Activated CD8-positive, alpha-beta T cell treated with anti-CD3 and anti-CD28 coated beads for 36 hours (primary cell): Measurements from ENCODE around the gene REL. TPM values are rescaled to one million over a fixed set of nuclear protein-coding genes. Genes with fewer than 3 reads are reported as not detected.

ENCODE experiments used
- ATAC-seq: fragments of 200-7000 bp; cut with Tn5 transposase; one replicate; pipeline ENCODE4 v1.10.0; 2021; ENCODE audit warnings: mild to moderate bottlenecking, moderate library complexity
- CTCF ChIA-PET: fragments of 350-600 bp; sonication (Branson Sonifier 250); formaldehyde crosslinking; loops from one replicate; lab custom pipeline; 2021; ENCODE audit warnings: antibody characterized with exemption; lab: Charles Lee
- POLR2A ChIA-PET: fragments of 350-600 bp; sonication (Branson Sonifier 250); formaldehyde crosslinking; loops from one replicate; lab custom pipeline; 2021; ENCODE audit warnings: antibody characterized with exemption; lab: Charles Lee
- DNase-seq: peaks from one replicate; pipeline ENCODE4 v3.0.0-alpha.2; 2020
- H3K27ac Mint-ChIP-seq: one replicate; pipeline ENCODE4 v1.8.0; 2021; ENCODE audit warnings: mild to moderate bottlenecking, mixed read lengths
- H3K27me3 Mint-ChIP-seq: one replicate; pipeline ENCODE4 v1.8.0; 2021; ENCODE audit warnings: mixed read lengths
- H3K36me3 Mint-ChIP-seq: one replicate; pipeline ENCODE4 v1.8.0; 2021; ENCODE audit warnings: low read depth, mixed read lengths
- H3K4me1 Mint-ChIP-seq: one replicate; pipeline ENCODE4 v1.8.0; 2021; ENCODE audit warnings: low read depth, mixed read lengths
- H3K4me3 Mint-ChIP-seq: one replicate; pipeline ENCODE4 v1.8.0; 2021; ENCODE audit warnings: mild to moderate bottlenecking, moderate library complexity, mixed read lengths
- H3K9me3 Mint-ChIP-seq: one replicate; pipeline ENCODE4 v1.8.0; 2021; ENCODE audit warnings: mixed read lengths
- intact Hi-C: fragments of 100-400 bp; cut with micrococcal nuclease; formaldehyde crosslinking; loops from one replicate; pipeline ENCODE4 v1.10.0; 2022
- total RNA-seq, 2 experiments: library from RNA; stranded (reverse); gene quantifications; one replicate each; pipeline ENCODE4 v1.2.3, GENCODE V29; 2021
- TF ChIP-seq, protein P1 (sequence below): fragments of 200-600 bp; IDR thresholded peaks from one replicate; pipeline ENCODE4 v1.8.0; 2022; ENCODE audit warnings: antibody characterized with exemption, mild to moderate bottlenecking

Gene REL
- total RNA-seq, 2 experiments from 2014 or later, result 84.7 to 85.3 TPM

DNA sequence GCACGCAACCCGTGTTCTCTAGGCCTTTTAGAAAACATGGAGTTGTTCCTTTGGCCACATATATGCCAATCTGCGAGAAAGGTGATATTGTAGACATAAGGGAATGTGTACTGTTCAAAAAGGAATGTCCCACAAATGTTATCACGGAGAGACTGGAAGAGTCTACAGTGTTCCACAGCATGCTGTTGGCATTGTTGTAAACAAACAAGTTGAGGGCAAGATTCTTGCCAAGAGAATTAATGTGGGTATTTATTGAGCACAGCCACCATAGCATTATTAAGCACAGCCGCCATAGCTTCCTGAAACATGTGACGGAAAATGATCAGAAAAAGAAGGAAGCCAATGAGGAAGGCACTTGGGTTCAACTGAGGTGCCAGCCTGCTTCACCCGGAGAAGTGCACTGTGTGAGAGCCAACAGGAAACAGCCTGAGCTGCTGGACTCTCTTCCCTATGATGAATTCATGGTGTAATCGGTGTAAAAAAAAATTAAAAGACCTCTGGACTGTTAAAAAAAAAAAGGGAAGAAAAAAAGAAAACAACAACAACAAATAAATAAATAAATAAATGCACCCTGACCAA lies 29.0 kb upstream of the REL start:
- CTCF ChIA-PET, result no interaction called here

DNA sequence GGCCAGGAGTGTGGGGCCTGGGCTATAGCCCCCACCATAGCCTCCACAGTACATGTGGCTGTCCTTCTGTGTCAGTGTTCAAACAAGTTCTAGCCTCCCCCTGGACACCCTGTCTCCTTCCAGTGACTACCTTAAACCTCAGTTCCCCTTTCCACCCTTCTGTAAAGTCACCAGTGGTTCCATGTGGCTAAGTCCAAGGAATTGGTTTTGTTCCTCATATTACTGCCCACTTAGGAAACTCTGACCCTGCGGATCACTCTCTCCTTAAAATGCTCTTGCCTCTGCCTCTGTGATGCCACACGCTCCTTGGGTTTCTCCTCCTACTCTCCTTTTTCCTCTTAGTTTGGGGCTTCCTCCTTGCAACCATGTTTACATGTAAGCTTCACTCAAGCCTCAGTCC lies 27.8 kb upstream of the REL start:
- H3K4me3 Mint-ChIP-seq, result no peak overlapping the region
- H3K4me1 Mint-ChIP-seq, result peaks cover 12% of the 10 kb centered on the region
- TF ChIP-seq, protein P1, sequence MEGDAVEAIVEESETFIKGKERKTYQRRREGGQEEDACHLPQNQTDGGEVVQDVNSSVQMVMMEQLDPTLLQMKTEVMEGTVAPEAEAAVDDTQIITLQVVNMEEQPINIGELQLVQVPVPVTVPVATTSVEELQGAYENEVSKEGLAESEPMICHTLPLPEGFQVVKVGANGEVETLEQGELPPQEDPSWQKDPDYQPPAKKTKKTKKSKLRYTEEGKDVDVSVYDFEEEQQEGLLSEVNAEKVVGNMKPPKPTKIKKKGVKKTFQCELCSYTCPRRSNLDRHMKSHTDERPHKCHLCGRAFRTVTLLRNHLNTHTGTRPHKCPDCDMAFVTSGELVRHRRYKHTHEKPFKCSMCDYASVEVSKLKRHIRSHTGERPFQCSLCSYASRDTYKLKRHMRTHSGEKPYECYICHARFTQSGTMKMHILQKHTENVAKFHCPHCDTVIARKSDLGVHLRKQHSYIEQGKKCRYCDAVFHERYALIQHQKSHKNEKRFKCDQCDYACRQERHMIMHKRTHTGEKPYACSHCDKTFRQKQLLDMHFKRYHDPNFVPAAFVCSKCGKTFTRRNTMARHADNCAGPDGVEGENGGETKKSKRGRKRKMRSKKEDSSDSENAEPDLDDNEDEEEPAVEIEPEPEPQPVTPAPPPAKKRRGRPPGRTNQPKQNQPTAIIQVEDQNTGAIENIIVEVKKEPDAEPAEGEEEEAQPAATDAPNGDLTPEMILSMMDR, result no peak
- DNase-seq, result no peak
- CTCF ChIA-PET, result no interaction called here
- ATAC-seq, result no peak
- H3K36me3 Mint-ChIP-seq, result no peaks in the 10 kb centered on the region
- no peak overlapping the region for H3K27ac Mint-ChIP-seq
- H3K9me3 Mint-ChIP-seq, result no peaks in the 10 kb centered on the region
- no peaks in the 10 kb centered on the region for H3K27me3 Mint-ChIP-seq
- intact Hi-C loops, result no loop called here
- POLR2A ChIA-PET, result no interaction called here

More for the DNA sequence above, 29.0 kb upstream of the REL start:
- POLR2A ChIA-PET, result no interaction called here
- Mint-ChIP-seq H3K27ac (no peak overlapping the region), H3K36me3 (no peaks in the 10 kb centered on the region), H3K4me1 (peaks cover 12% of the 10 kb centered on the region), H3K4me3 (no peak overlapping the region), H3K27me3 (no peaks in the 10 kb centered on the region), H3K9me3 (no peaks in the 10 kb centered on the region)
- ATAC-seq (no peak), DNase-seq (no peak)
- intact Hi-C loops, result no loop called here
- TF ChIP-seq, protein P1, result no peak

DNA sequence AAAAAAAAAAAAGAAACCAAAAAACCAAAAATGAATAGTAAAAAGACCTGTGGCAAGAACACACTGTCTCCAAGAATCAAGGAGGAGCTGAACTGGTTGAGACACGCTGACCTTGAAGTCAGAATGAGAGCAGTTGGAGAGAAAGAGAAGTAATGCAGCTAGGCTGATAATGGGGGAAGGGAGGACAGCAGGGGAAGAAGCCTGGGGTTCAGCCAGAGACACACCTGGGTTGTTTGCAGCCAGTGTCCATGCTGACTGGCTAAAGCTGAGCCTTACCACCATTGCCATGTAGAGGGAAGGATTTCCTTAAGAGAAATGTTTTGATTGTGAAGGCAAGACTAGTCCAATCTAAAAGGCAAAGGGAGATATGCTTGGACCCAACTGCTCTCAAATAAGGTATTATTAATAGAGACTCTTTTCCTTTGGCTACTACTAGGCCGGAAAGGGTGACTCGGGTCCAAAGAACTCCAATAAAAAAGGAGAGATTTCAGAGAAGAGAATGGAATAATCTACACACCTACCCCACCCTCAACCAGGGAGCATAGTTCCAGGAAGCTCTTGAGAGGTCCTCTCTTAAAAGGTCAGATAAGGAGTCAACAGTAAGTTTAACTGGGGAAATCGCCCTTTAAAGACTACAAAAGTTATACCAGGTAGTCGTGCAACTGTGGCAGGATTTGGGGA lies 25.2 kb upstream of the REL start:
- Mint-ChIP-seq H3K27ac (no peak overlapping the region), H3K4me1 (peaks cover 12% of the 10 kb centered on the region), H3K27me3 (no peaks in the 10 kb centered on the region), H3K9me3 (no peaks in the 10 kb centered on the region), H3K36me3 (no peaks in the 10 kb centered on the region), H3K4me3 (no peak overlapping the region)
- POLR2A ChIA-PET, result no interaction called here
- CTCF ChIA-PET, result no interaction called here
- intact Hi-C loops, result no loop called here
- DNase-seq, result no peak
- TF ChIP-seq, protein P1, result no peak
- ATAC-seq, result no peak

DNA sequence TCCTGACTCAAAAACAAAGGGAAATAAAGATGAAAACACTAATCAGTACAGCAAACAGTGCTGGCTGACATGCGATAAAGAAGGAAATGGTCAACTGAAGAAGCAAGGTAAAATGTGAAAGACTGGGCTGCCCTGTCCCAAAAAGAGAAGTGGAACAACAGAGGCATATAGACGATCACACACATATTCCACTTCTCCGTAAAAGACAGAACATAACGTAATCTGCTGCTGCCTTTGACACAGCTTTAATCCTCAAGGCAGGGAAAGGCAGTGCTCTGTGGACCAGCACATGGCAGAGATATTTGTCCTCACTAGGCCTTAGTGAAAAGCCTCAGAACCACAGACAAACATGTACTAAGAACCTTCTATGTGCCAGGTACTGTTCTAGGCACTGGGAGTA lies 24.3 kb upstream of the REL start:
- TF ChIP-seq, protein P1, result no peak
- intact Hi-C loops, result no loop called here
- ATAC-seq (no peak), DNase-seq (no peak)
- H3K4me1 Mint-ChIP-seq, result peaks cover 15% of the 10 kb centered on the region
- no peak overlapping the region for H3K27ac Mint-ChIP-seq
- CTCF ChIA-PET, result no interaction called here
- H3K36me3 Mint-ChIP-seq, result no peaks in the 10 kb centered on the region
- H3K4me3 Mint-ChIP-seq, result no peak overlapping the region
- H3K9me3 Mint-ChIP-seq, result no peaks in the 10 kb centered on the region
- H3K27me3 Mint-ChIP-seq, result no peaks in the 10 kb centered on the region
- POLR2A ChIA-PET, result no interaction called here

DNA sequence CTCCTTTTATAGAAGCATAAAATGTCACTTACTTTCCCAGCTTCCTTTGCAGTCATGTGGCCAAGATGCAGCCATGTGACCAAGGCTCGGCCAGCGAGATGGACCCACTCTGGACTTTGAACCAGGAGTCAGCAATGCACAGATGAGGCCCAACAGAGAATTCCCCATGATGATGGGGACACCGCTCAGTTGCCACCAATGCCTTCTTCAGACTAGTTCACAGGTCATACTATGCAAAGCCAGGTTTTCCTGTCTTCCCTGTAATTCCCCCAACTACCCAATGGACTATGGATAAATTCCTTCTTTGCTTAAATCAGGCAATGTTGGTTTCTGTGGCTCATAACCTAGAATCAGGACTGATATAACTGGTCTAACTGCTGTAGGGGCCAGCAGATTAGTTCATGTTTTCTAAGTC lies 22.5 kb upstream of the REL start:
- H3K4me3 Mint-ChIP-seq, result no peak overlapping the region
- ATAC-seq (no peak), DNase-seq (no peak)
- H3K36me3 Mint-ChIP-seq, result no peaks in the 10 kb centered on the region
- H3K27me3 Mint-ChIP-seq, result no peaks in the 10 kb centered on the region
- POLR2A ChIA-PET, result no interaction called here
- H3K27ac Mint-ChIP-seq, result no peak overlapping the region
- peaks cover 23% of the 10 kb centered on the region for H3K4me1 Mint-ChIP-seq
- CTCF ChIA-PET, result no interaction called here
- no peaks in the 10 kb centered on the region for H3K9me3 Mint-ChIP-seq
- intact Hi-C loops, result no loop called here
- TF ChIP-seq, protein P1, result no peak
